Hypothalamus (tissue), 51 donors: Measurements from ENCODE around the gene C20orf173.
"Not testable (repeated sequence)": the region's sequence is repeated elsewhere in the genome, so short reads cannot be mapped to it uniquely, and the experiment has no call there.

Experiments
- DNase-seq, 51 donors: peaks; one replicate each; lab custom pipeline; 2025; lab: John Stamatoyannopoulos, UW

Gene C20orf173

GRCh38 chr20:35547329-35547728, 17.9 kb upstream of the C20orf173 start:
- no peak for DNase-seq

GRCh38 chr20:35546127-35546526, 16.7 kb upstream of the C20orf173 start:
- DNase-seq = no peak

GRCh38 chr20:35544941-35545340, 15.5 kb upstream of the C20orf173 start:
- DNase-seq = not testable (repeated sequence)

GRCh38 chr20:35544436-35544835, 15.0 kb upstream of the C20orf173 start:
- no peak for DNase-seq

- DNase-seq = no peak
Observed at GRCh38 chr20:35542990-35543389, 13.5 kb upstream of the C20orf173 start.

- DNase-seq = peak; percentile 31 to 95 (median 89)
Observed at GRCh38 chr20:35541783-35542662, 12.6 kb upstream of the C20orf173 start, which contains the start of gene ERGIC3. TSS of gene ERGIC3 (plus strand) at chr20:35542078. CDS start at chr20:35542098, 20 bp downstream.

- DNase-seq = no peak
Observed at GRCh38 chr20:35541118-35541782, 11.8 kb upstream of the C20orf173 start.

GRCh38 chr20:35539756-35540212, 10.3 kb upstream of the C20orf173 start:
- peak in 10 of 51 donors; percentile 5 to 32 (median 14) for DNase-seq

GRCh38 chr20:35527122-35527769, 2.2 kb downstream of the C20orf173 start:
- DNase-seq = no peak

- DNase-seq = no peak
Observed at GRCh38 chr20:35525639-35526038, 3.8 kb downstream of the C20orf173 start.

- DNase-seq = no peak
Observed at GRCh38 chr20:35523298-35523888, 6.1 kb downstream of the C20orf173 start.

GRCh38 chr20:35518955-35519354, 10.5 kb downstream of the C20orf173 start:
- DNase-seq = no peak

- DNase-seq = not testable (repeated sequence)
Observed at GRCh38 chr20:35517767-35518166, 11.7 kb downstream of the C20orf173 start.

GRCh38 chr20:35517125-35517524, 12.3 kb downstream of the C20orf173 start:
- DNase-seq = no peak

- no peak for DNase-seq
Observed at GRCh38 chr20:35515949-35516645, 13.4 kb downstream of the C20orf173 start.

GRCh38 chr20:35515341-35515740, 14.1 kb downstream of the C20orf173 start:
- no peak for DNase-seq

GRCh38 chr20:35514371-35514932, 15.0 kb downstream of the C20orf173 start:
- no peak for DNase-seq

- DNase-seq = peak in 8 of 51 donors; percentile 4 to 54 (median 9)
Observed at GRCh38 chr20:35511814-35512420, 17.5 kb downstream of the C20orf173 start.
